ENCODE data around the gene SPNS3. TPM values are rescaled to one million over a fixed set of nuclear protein-coding genes. Genes with fewer than 3 reads are reported as not detected.
A peak's percentile ranks its signal among the peaks of the same experiment; 100 is the strongest.

The SPNS3 gene
- total RNA-seq, 2 experiments from 2014 or later = 6.4 to 8.4 TPM

DNA sequence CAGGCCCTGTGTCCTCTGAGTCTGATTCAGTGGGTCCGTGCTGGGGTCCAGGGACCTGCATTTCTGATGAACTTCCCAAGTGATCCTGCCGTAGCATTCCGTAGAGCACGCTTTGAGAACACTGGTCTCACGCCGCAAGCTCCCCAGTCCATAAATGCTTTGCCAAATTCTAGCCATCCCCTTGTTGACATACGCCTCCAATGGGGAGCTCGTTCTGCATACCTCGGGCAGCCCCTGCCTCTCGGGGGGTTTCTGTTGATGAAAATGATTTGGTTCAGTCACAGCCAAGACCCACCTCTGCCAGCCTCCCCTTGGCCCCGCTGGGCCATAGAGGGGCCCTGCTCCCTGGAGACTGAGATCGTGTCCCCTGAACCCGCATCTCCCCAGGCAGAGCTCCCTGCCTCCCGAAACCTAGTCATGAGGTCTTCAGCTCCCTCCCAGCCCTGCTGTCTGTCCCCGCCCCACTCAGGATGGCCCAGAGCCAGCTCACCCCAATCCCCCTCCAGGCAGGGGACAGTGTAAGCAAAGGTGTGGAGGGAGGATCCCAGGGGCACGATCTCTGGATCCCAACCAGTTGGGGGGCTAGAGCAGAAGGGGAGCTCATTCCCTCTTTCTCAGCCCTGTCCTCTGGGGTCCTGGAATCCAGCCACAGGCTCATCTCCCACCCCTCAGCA is 48.7 kb downstream of the SPNS3 start:
- H3K9me3 Mint-ChIP-seq (ENCODE audit: low read depth) = no peaks in the 10 kb centered on the region
- intact Hi-C loops (cut with DNase I, micrococcal nuclease) = no loop called here
- H3K27ac Mint-ChIP-seq = no peak overlapping the region
- ATAC-seq (no peak), DNase-seq (no peak)
- H3K36me3 Mint-ChIP-seq (ENCODE audit: low read depth) = no peaks in the 10 kb centered on the region
- H3K27me3 Mint-ChIP-seq = no peaks in the 10 kb centered on the region
- H3K4me3 Mint-ChIP-seq = no peak overlapping the region
- CTCF ChIA-PET = interaction anchor here (1.0 kb wide), 1 partner anchor 9 kb away, joined by 4 read pairs; no protein-coding TSS in a partner anchor
- POLR2A ChIA-PET = interaction anchor here (0.8 kb wide), 1 partner anchor 19 kb away, joined by 3 read pairs; no protein-coding TSS in a partner anchor
- peaks cover 50% of the 10 kb centered on the region for H3K4me1 Mint-ChIP-seq

DNA sequence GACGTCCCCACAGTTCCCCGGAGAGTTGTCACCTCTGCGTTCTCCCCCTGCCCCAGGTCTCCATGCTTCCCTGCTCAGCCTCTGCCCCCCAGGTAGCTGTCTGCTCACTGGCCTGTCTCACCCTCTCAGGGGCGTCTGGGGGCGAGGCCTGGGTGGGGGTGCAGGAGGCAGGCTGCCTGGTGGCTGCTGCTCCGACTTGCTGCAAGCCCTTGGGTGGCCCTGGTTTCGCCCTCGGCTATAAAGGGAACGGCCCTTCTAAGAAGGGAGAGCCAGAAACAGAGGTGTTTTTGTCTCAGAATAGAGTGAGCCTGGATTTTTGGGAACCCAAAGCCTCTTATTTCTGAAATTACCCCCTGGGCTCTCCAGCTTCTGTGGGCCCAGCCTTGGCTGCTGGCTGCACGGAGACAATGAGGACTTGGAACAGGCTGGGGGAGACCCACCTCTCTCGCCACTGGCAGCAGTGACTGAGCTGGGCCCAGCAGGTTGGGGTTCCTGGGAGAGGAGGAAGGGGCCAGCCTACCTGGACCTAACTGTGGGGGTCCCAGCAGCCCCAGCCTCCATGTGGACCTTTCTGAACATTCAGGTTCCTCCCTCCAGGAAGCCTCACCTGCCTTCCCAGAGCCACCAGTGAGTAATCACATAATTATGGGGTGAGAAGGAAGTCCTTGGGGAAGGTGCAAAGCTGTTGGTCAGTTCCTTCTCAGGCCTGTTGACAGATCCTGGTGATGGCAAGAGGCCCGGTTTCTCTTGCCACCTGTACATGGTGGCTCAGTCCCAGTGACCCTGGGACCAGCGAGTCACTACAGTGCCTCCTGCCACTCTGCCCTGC is 49.5 kb downstream of the SPNS3 start:
- DNase-seq = no peak
- POLR2A ChIA-PET = no interaction called here

DNA sequence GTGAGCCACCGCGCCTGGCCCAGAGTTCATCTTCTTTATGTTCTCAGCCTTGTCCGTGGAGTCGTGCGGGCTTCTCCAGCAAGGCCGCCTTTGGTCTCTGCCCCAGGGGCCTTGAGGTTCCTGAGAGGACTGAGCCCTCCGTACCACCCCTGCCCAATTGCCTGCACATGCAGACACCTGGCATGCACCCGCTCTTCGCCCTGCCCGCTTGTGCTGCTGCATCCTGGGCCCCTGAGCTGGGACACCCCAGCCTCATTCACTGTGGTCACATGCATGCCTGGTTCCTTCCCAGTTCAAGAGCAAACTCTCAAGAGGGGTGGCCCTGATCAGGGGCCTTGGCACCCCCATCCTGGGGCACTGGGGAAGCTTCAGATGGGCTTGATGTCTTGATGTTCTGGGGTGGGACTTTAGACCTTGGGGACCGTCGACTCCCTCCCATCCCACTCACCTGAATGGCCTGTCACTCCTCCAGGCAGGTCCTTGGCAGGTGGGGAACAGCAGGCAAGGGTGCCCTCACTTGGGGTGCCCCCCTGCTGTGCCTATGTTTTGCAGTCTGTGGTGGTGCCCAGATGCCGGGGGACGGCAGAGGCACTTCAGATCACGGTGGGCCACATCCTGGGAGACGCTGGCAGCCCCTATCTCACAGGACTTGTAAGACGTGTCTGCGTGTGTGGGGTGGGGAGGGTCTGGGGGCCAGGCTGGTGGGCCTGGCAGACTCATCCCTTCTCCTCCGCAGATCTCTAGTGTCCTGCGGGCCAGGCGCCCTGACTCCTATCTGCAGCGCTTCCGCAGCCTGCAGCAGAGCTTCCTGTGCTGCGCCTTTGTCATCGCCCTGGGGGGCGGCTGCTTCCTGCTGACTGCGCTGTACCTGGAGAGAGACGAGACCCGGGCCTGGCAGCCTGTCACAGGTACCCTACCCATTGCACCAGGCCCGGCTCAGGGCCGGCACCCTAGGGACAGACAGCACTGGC is 52.2 kb downstream of the SPNS3 start:
- CTCF ChIA-PET = interaction anchor here (1.4 kb wide), 1 partner anchor 65 kb away, joined by 4 read pairs; no protein-coding TSS in a partner anchor
- POLR2A ChIA-PET = no interaction called here
- DNase-seq (peak; percentile 76), ATAC-seq (peak; percentile 96)
- H3K4me1 Mint-ChIP-seq = peaks cover 44% of the 10 kb centered on the region
- peak overlapping the region; percentile 92 for H3K27ac Mint-ChIP-seq
- H3K27me3 Mint-ChIP-seq = no peaks in the 10 kb centered on the region
- no peaks in the 10 kb centered on the region for H3K36me3 Mint-ChIP-seq (ENCODE audit: low read depth)
- no peaks in the 10 kb centered on the region for H3K9me3 Mint-ChIP-seq (ENCODE audit: low read depth)
- intact Hi-C loops (cut with DNase I, micrococcal nuclease) = loop anchor here in 1 of 2 experiments (5.0 kb wide), 1 partner anchor 401 kb away; no protein-coding TSS in a partner anchor
- peak overlapping the region; percentile 87 for H3K4me3 Mint-ChIP-seq

More for the DNA sequence above, 49.5 kb downstream of the SPNS3 start:
- Mint-ChIP-seq H3K27ac (no peak overlapping the region), H3K4me3 (no peak overlapping the region), H3K4me1 (peaks cover 49% of the 10 kb centered on the region), H3K27me3 (no peaks in the 10 kb centered on the region), H3K9me3 (ENCODE audit: low read depth) (no peaks in the 10 kb centered on the region), H3K36me3 (ENCODE audit: low read depth) (no peaks in the 10 kb centered on the region)
- ATAC-seq = no peak
- CTCF ChIA-PET = interaction anchor here (1.0 kb wide), 1 partner anchor 8 kb away, joined by 4 read pairs; no protein-coding TSS in a partner anchor
- intact Hi-C loops (cut with DNase I, micrococcal nuclease) = no loop called here

- ChIA-PET CTCF (no interaction called here), POLR2A (no interaction called here)
- H3K4me1 Mint-ChIP-seq = peaks cover 31% of the 10 kb centered on the region
- no peak overlapping the region for H3K27ac Mint-ChIP-seq
- intact Hi-C loops (cut with DNase I, micrococcal nuclease) = loop anchor here in 1 of 2 experiments (5.0 kb wide), 1 partner anchor 400 kb away; no protein-coding TSS in a partner anchor
- DNase-seq (no peak), ATAC-seq (no peak)
- no peaks in the 10 kb centered on the region for H3K27me3 Mint-ChIP-seq
- H3K9me3 Mint-ChIP-seq (ENCODE audit: low read depth) = no peaks in the 10 kb centered on the region
- no peak overlapping the region for H3K4me3 Mint-ChIP-seq
- H3K36me3 Mint-ChIP-seq (ENCODE audit: low read depth) = no peaks in the 10 kb centered on the region
Observed at GRCh38 chr17:4487296-4487695, 53.6 kb downstream of the SPNS3 start.

- intact Hi-C loops (cut with DNase I, micrococcal nuclease) = loop anchor here in 1 of 2 experiments (5.0 kb wide), 1 partner anchor 399 kb away; no protein-coding TSS in a partner anchor
- no peak for ATAC-seq
- Mint-ChIP-seq H3K4me3 (no peak overlapping the region), H3K27me3 (no peaks in the 10 kb centered on the region), H3K36me3 (ENCODE audit: low read depth) (no peaks in the 10 kb centered on the region), H3K27ac (no peak overlapping the region), H3K4me1 (peaks cover 33% of the 10 kb centered on the region), H3K9me3 (ENCODE audit: low read depth) (no peaks in the 10 kb centered on the region)
- ChIA-PET POLR2A (interaction anchor here (0.5 kb wide), 1 partner anchor 132 kb away, joined by 3 read pairs; no protein-coding TSS in a partner anchor), CTCF (no interaction called here)
- DNase-seq = no peak
Observed at GRCh38 chr17:4487820-4488716, 54.3 kb downstream of the SPNS3 start.

DNA sequence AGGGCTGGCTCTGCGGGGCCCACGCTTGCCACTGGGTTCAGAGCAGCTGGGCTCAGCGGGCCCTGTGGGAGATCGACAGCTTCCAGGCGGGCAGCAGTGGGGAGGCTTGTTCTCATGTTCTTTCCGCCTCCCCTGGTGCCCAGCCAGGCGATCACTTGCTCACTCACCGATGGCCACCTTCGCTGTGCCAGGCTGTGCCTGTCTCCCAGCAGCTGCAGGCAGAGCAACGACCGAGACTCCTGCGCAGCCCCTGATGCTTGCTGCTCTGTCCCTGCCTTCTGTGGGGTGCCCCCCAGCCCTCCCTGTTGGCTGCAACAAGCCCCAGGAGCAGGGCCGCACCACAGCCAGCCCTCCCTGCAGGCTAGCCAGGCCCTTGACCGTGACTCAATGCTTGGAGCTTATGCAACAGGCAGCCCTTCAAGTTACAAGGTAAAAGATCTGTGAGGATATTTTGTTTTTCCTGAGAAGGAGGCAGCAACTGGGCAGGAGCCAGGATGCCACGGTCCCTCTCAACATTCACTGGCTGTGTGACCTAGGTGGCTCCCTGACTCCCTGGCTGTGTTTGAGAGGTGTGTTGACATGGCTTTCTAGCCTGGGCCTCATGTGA is 55.4 kb downstream of the SPNS3 start:
- Mint-ChIP-seq H3K4me3 (no peak overlapping the region), H3K36me3 (ENCODE audit: low read depth) (no peaks in the 10 kb centered on the region), H3K27ac (no peak overlapping the region), H3K9me3 (ENCODE audit: low read depth) (no peaks in the 10 kb centered on the region), H3K4me1 (peaks cover 30% of the 10 kb centered on the region), H3K27me3 (no peaks in the 10 kb centered on the region)
- intact Hi-C loops (cut with DNase I, micrococcal nuclease) = loop anchor here in 1 of 2 experiments (5.0 kb wide), 1 partner anchor 398 kb away; no protein-coding TSS in a partner anchor
- POLR2A ChIA-PET = interaction anchor here (0.5 kb wide), 1 partner anchor 131 kb away, joined by 3 read pairs; no protein-coding TSS in a partner anchor
- ATAC-seq = no peak
- CTCF ChIA-PET = no interaction called here
- DNase-seq = no peak

DNA sequence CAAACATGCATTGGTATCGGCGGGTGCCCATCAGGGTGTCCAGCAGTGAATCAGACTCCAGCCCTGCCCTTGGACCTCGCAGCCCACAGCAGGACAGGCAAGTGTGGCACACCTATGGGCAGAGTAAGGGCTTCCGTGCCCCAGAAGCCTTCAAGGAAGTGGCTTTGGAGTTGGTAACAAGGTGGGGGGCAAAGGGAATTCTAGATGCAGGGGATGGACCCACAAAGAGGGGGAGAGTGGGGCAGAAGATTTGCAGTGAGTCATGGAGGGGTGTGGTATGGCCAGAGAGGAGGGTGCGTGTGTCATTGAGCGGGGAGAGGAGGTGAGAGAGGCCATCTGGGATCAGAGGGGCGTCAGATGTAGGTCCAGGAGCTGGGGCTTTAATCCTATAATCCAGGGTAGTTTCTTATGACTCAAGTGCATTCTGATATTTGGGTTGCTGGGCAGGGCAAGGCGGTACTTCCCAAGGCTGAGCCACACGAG is 56.4 kb downstream of the SPNS3 start:
- Mint-ChIP-seq H3K27ac (no peak overlapping the region), H3K9me3 (ENCODE audit: low read depth) (no peaks in the 10 kb centered on the region), H3K4me1 (peaks cover 25% of the 10 kb centered on the region), H3K4me3 (no peak overlapping the region), H3K27me3 (no peaks in the 10 kb centered on the region), H3K36me3 (ENCODE audit: low read depth) (no peaks in the 10 kb centered on the region)
- ATAC-seq = no peak
- POLR2A ChIA-PET = no interaction called here
- CTCF ChIA-PET = no interaction called here
- DNase-seq = no peak
- intact Hi-C loops (cut with DNase I, micrococcal nuclease) = no loop called here

GRCh38 chr17:4490637-4491061 is 56.9 kb downstream of the SPNS3 start:
- ChIA-PET POLR2A (interaction anchor here (0.6 kb wide), 1 partner anchor 341 kb away, joined by 4 read pairs; no protein-coding TSS in a partner anchor), CTCF (interaction anchor here (0.6 to 0.9 kb wide), 2 partner anchors 8 to 240 kb away, joined by 3 to 4 read pairs; no protein-coding TSS in a partner anchor)
- intact Hi-C loops (cut with DNase I, micrococcal nuclease) = no loop called here

DNA sequence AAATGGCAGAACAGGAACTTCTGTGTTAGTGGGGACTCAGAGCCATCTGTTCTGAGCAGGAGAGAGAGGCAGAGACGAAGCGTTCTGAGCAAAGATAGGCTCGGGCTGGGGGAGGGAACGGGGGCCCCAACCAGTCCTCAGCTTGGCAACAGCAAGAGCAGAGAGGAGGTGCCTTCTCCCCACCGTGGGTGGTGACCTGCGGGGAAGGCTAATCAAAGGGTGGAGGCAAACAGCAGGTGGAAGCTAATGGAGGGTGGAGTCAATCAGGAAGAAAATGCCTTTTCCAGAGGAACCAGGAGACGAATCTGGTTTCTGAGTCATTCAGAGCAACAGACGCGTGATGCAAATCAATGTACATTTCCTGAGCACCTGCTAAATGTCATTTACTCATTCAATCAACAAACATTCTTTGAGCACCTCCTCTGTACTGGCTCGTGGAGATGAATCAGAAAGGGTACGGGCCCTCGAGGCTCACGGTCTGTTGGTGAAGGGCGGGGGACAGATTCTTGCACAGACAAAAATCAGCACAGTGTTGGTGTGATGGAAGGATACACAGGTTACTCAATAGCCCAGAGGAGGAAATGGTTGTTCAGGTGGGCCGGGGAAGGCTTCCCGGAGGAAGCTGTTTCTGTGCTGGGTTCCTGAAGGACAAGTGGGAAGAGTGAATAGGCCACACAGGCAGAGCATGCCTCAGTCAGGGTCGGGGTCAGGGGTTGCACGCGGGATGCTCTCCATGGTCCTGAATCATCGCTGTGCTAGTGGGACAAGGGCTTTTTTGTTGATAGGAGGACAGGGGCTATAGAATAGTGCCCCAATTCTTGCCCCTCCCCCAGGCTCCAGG is 59.2 kb downstream of the SPNS3 start:
- Mint-ChIP-seq H3K4me3 (no peak overlapping the region), H3K36me3 (ENCODE audit: low read depth) (no peaks in the 10 kb centered on the region)
- peak; percentile 63 for ATAC-seq

More at GRCh38 chr17:4490637-4491061, 56.9 kb downstream of the SPNS3 start:
- Mint-ChIP-seq H3K4me1 (peaks cover 23% of the 10 kb centered on the region), H3K36me3 (ENCODE audit: low read depth) (no peaks in the 10 kb centered on the region), H3K27me3 (no peaks in the 10 kb centered on the region), H3K9me3 (ENCODE audit: low read depth) (no peaks in the 10 kb centered on the region), H3K27ac (no peak overlapping the region), H3K4me3 (no peak overlapping the region)
- DNase-seq (no peak), ATAC-seq (no peak)

More for the DNA sequence above, 59.2 kb downstream of the SPNS3 start:
- H3K4me1 Mint-ChIP-seq = peaks cover 8% of the 10 kb centered on the region
- intact Hi-C loops (cut with DNase I, micrococcal nuclease) = no loop called here
- POLR2A ChIA-PET = interaction anchor here (0.7 kb wide), 1 partner anchor 17 kb away, joined by 3 read pairs; no protein-coding TSS in a partner anchor
- DNase-seq = peak; percentile 62
- H3K27ac Mint-ChIP-seq = no peak overlapping the region
- no peaks in the 10 kb centered on the region for H3K9me3 Mint-ChIP-seq (ENCODE audit: low read depth)
- CTCF ChIA-PET = interaction anchor here (0.7 kb wide), 1 partner anchor 699 kb away, joined by 3 read pairs; no protein-coding TSS in a partner anchor
- no peaks in the 10 kb centered on the region for H3K27me3 Mint-ChIP-seq

Measured in activated CD4-positive, alpha-beta T cell treated with anti-CD3 and anti-CD28 coated beads for 36 hours (primary cell).